Measurements from ENCODE around the gene ING5.
"Not testable (repeated sequence)": the region's sequence is repeated elsewhere in the genome, so short reads cannot be mapped to it uniquely, and the experiment has no call there.

ING5 gene

GRCh38 chr2:241752689-241753276 is 50.9 kb downstream of the ING5 start:
- no peak overlapping the region for H3K27ac ChIP-seq
- H3K4me3 ChIP-seq, result no peak overlapping the region
- DNase-seq (ENCODE audit: low spot score), result no peak
- TF ChIP-seq CTCF (IDR thresholded peaks at IDR 0.05), result no peak

- no peak for DNase-seq (ENCODE audit: low spot score)
- Histone ChIP-seq H3K27ac (no peak overlapping the region), H3K4me3 (no peak overlapping the region)
- no peak for TF ChIP-seq CTCF (IDR thresholded peaks at IDR 0.05)
These were observed 51.7 kb downstream of the ING5 start for GRCh38 chr2:241753493-241753892.

- DNase-seq (ENCODE audit: low spot score), result no peak
- TF ChIP-seq CTCF (IDR thresholded peaks at IDR 0.05), result no peak
- no peak overlapping the region for H3K27ac ChIP-seq
- no peak overlapping the region for H3K4me3 ChIP-seq
These were observed 52.2 kb downstream of the ING5 start for GRCh38 chr2:241754042-241754441.

- DNase-seq (ENCODE audit: low spot score), result no peak
- no peak overlapping the region for H3K4me3 ChIP-seq
- no peak overlapping the region for H3K27ac ChIP-seq
- TF ChIP-seq CTCF (IDR thresholded peaks at IDR 0.05), result no peak
These were observed 53.3 kb downstream of the ING5 start for GRCh38 chr2:241755166-241755565.

GRCh38 chr2:241755777-241756176 is 53.9 kb downstream of the ING5 start:
- no peak for DNase-seq (ENCODE audit: low spot score)
- no peak overlapping the region for H3K27ac ChIP-seq
- H3K4me3 ChIP-seq, result no peak overlapping the region
- no peak for TF ChIP-seq CTCF (IDR thresholded peaks at IDR 0.05)

- Histone ChIP-seq H3K27ac (no peak overlapping the region), H3K4me3 (no peak overlapping the region)
- no peak for DNase-seq (ENCODE audit: low spot score)
- TF ChIP-seq CTCF (IDR thresholded peaks at IDR 0.05), result no peak
These were observed 57.4 kb downstream of the ING5 start for GRCh38 chr2:241759067-241759807.

- H3K27ac ChIP-seq; DNase-seq (ENCODE audit: low spot score); H3K4me3 ChIP-seq: not testable (repeated sequence)
These were observed 58.1 kb downstream of the ING5 start for GRCh38 chr2:241759893-241760292.

All from coronary artery (tissue), 2 donors.